ENCODE results near the gene DSE.

The DSE gene

GRCh38 chr6:116385921-116386320 is 15.2 kb downstream of the DSE start:
- TF ChIP-seq POLR2AphosphoS5 (IDR thresholded peaks at IDR 0.05; ENCODE audit: low read depth, low read length) (no peak), REST (IDR thresholded peaks at IDR 0.05; ENCODE audit: insufficient read depth in 1 of 2, low read depth in 2 of 2, low read length in 2 of 2) (no peak), TAF1 (IDR thresholded peaks at IDR 0.05; ENCODE audit: borderline replicate concordance, insufficient read depth, low read length) (no peak), FOXP2 (optimal IDR thresholded peaks at IDR 0.05; ENCODE audit: borderline replicate concordance, extremely low read depth, extremely low read length, insufficient read depth) (no peak), SIN3A (IDR thresholded peaks at IDR 0.05; ENCODE audit: borderline replicate concordance, insufficient read depth, low read length) (no peak)

- no peak for TF ChIP-seq POLR2AphosphoS5 (IDR thresholded peaks at IDR 0.05; ENCODE audit: low read depth, low read length)
- TF ChIP-seq TAF1 (IDR thresholded peaks at IDR 0.05; ENCODE audit: borderline replicate concordance, insufficient read depth, low read length) = no peak
- TF ChIP-seq FOXP2 (optimal IDR thresholded peaks at IDR 0.05; ENCODE audit: borderline replicate concordance, extremely low read depth, extremely low read length, insufficient read depth) = no peak
- TF ChIP-seq SIN3A (IDR thresholded peaks at IDR 0.05; ENCODE audit: borderline replicate concordance, insufficient read depth, low read length) = no peak
- no peak for TF ChIP-seq REST (IDR thresholded peaks at IDR 0.05; ENCODE audit: insufficient read depth in 1 of 2, low read depth in 2 of 2, low read length in 2 of 2)
These were observed 16.0 kb downstream of the DSE start for GRCh38 chr6:116386581-116387299.

DNA sequence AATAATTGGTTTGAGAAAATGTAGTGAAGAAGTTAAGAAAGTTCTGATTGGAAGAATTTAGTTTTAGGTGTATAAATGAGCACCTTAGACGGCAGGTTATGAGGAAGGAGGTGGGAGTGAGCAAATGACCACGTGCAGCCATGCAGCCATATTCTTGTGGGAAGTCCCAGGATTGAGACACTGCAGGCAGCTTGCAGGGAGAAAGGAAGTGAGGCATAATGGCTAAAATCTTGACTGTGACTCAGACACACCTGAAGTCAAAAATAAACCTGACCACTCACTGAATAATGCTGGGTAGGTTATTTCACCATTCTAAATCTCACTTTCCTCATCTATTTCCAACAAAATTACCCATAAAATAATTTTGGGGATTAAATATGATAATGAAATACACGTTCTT is 16.6 kb downstream of the DSE start:
- TF ChIP-seq REST (IDR thresholded peaks at IDR 0.05; ENCODE audit: insufficient read depth in 1 of 2, low read depth in 2 of 2, low read length in 2 of 2) = no peak
- no peak for TF ChIP-seq SIN3A (IDR thresholded peaks at IDR 0.05; ENCODE audit: borderline replicate concordance, insufficient read depth, low read length)
- TF ChIP-seq POLR2AphosphoS5 (IDR thresholded peaks at IDR 0.05; ENCODE audit: low read depth, low read length) = no peak
- no peak for TF ChIP-seq TAF1 (IDR thresholded peaks at IDR 0.05; ENCODE audit: borderline replicate concordance, insufficient read depth, low read length)
- TF ChIP-seq FOXP2 (optimal IDR thresholded peaks at IDR 0.05; ENCODE audit: borderline replicate concordance, extremely low read depth, extremely low read length, insufficient read depth) = no peak

- TF ChIP-seq POLR2AphosphoS5 (IDR thresholded peaks at IDR 0.05; ENCODE audit: low read depth, low read length) (no peak), REST (IDR thresholded peaks at IDR 0.05; ENCODE audit: insufficient read depth in 1 of 2, low read depth in 2 of 2, low read length in 2 of 2) (no peak), TAF1 (IDR thresholded peaks at IDR 0.05; ENCODE audit: borderline replicate concordance, insufficient read depth, low read length) (no peak), SIN3A (IDR thresholded peaks at IDR 0.05; ENCODE audit: borderline replicate concordance, insufficient read depth, low read length) (no peak)
These were observed 18.2 kb downstream of the DSE start for GRCh38 chr6:116388924-116389323.
